Astrocyte (in vitro differentiated cells and primary cell): ENCODE data around the gene BBS9.

Experiments used
- EZH2 ChIP-seq: IDR thresholded peaks from 2 replicates; pipeline ENCODE4 v1.6.1; 2012; ENCODE audit warnings: mild to moderate bottlenecking, low read length, inconsistent platforms; ENCODE audit not compliant: insufficient read depth
- TF ChIP-seq, protein P1 (sequence below): IDR thresholded peaks from 2 replicates; pipeline ENCODE4 v1.5.1; 2011; ENCODE audit warnings: low read depth, mild to moderate bottlenecking, inconsistent platforms, low read length, moderate library complexity; ENCODE audit not compliant: insufficient read depth

DNA sequence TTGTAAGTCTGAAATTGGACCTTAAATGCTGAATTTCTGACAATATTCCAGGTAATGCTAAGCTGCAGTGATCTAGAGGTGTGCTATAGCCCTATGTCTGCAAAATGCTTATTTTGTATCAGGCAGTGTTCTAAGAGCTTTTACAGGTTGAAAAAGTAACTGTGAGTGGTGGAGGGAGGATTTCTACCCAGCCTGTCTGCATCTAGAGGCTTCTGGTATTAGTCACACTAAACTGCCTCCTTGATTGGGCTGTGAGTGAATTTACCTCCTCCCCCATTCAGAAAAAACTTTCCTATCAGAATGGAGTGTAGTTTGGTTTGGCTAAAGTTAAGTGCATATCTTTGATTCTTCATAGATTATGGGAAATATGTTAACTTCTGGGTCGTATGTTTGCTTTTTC is 56.8 kb downstream of the BBS9 start:
- TF ChIP-seq EZH2 = no peak
- TF ChIP-seq, protein P1, sequence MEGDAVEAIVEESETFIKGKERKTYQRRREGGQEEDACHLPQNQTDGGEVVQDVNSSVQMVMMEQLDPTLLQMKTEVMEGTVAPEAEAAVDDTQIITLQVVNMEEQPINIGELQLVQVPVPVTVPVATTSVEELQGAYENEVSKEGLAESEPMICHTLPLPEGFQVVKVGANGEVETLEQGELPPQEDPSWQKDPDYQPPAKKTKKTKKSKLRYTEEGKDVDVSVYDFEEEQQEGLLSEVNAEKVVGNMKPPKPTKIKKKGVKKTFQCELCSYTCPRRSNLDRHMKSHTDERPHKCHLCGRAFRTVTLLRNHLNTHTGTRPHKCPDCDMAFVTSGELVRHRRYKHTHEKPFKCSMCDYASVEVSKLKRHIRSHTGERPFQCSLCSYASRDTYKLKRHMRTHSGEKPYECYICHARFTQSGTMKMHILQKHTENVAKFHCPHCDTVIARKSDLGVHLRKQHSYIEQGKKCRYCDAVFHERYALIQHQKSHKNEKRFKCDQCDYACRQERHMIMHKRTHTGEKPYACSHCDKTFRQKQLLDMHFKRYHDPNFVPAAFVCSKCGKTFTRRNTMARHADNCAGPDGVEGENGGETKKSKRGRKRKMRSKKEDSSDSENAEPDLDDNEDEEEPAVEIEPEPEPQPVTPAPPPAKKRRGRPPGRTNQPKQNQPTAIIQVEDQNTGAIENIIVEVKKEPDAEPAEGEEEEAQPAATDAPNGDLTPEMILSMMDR = no peak
